Activated CD4-positive, alpha-beta T cell treated with anti-CD3 and anti-CD28 coated beads, Interleukin-2, amount 50 U/mL, for 16 hours (primary cell): ENCODE measurements around the gene ZDHHC20.

Experiments
- DNase-seq: peaks from one replicate; pipeline ENCODE4 v3.0.0-alpha.2; 2020

The ZDHHC20 gene, protein sequence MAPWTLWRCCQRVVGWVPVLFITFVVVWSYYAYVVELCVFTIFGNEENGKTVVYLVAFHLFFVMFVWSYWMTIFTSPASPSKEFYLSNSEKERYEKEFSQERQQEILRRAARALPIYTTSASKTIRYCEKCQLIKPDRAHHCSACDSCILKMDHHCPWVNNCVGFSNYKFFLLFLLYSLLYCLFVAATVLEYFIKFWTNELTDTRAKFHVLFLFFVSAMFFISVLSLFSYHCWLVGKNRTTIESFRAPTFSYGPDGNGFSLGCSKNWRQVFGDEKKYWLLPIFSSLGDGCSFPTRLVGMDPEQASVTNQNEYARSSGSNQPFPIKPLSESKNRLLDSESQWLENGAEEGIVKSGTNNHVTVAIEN

DNA sequence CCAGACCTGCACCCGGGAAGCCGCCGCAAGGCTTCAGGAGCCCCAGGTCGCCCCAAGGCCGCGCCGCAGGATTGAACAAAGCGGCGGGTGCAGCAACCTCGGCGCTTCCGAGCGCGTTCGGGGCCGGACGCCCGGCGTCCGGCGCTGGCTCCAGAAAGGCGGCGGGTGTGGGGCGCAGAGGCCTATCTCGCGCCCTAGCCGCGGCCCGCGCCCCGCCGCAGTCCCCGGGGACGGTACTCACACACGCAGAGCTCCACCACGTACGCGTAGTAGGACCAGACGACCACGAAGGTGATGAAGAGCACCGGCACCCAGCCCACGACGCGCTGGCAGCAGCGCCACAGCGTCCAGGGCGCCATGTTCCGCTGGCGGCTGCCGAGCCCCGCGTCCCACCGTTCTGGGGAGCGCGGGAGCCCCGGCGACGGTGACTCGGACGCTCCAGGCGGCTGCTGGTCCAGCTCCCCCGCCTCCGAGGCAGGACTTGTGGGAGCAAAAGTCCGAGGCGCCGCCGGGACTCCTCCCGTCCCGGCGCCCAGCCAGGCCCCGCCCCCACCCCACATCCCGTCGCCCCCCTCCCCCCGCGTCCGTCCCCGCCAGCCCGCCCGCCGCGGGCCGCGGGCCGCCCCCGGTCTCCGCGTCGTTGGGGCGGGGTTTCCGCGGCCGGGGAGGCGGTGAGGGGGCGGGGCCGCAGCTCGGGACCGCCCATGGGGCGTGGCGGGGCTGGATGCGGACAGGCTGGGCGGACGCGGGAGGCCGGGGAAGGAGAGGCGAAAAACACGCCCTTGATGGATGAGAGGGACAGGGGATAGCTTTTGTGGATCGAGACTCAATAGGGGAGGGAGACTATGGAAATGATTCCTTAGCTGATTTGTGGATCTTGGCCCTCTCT, at the start of gene ZDHHC20:
Gene ZDHHC20 (minus strand): TSS at position 491 of the 889 bp plus-strand sequence. CDS start 132 bp downstream, at position 359.
- DNase-seq, result peak; percentile 90

GRCh38 chr13:21504379-21504778, 45.3 kb upstream of the ZDHHC20 start:
- no peak for DNase-seq

GRCh38 chr13:21501686-21502085, 42.6 kb upstream of the ZDHHC20 start:
- DNase-seq, result no peak

- DNase-seq, result no peak
These were observed 27.2 kb upstream of the ZDHHC20 start for GRCh38 chr13:21486322-21486721.

- DNase-seq, result no peak
These were observed 24.6 kb upstream of the ZDHHC20 start for GRCh38 chr13:21483748-21484147.

- DNase-seq, result no peak
These were observed 22.3 kb upstream of the ZDHHC20 start for GRCh38 chr13:21481359-21481758.

GRCh38 chr13:21478881-21479808, 20.0 kb upstream of the ZDHHC20 start:
- peak; percentile 68 for DNase-seq

GRCh38 chr13:21476893-21477472, 17.9 kb upstream of the ZDHHC20 start:
- DNase-seq, result peak; percentile 86

DNA sequence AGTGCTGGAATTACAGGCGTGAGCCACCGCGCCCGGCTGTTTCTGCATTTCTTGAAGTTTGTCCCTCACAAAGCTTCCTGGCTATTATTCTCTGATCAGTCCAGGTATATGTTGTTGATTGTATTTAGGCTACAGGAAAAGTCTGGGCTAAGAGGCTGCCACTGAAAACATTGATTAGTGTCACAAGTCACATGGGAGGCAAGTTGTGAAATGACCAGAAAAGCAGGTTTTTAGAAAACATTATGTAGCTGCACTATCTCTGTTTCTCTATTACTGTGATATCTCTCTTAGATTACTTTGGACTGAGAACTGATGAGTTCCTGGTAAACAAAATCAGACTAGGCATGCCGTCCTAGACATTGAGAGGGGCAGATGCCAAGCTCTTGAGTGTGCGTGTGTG, 16.0 kb upstream of the ZDHHC20 start:
- DNase-seq, result no peak

DNA sequence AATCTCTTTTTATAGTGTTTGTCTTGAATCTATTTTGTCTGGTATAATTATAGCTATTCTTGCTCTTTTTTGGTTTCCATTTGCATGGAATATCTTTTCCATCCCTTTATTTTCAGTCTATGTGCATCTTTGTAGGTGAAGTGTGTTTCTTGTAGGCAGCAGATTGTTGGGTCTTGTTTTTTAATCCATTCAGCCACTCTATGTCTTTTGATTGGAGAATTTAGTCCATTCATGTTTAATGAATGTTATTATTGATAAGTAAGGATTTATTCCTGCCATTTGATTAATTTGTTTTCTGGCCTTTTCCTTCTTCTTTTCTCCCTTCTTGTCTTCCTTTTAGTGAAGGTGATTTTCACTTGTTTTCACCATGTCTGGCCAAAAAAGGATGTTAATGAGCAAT, 11.7 kb upstream of the ZDHHC20 start:
- no peak for DNase-seq

- no peak for DNase-seq
These were observed 7.4 kb upstream of the ZDHHC20 start for GRCh38 chr13:21466527-21466926.

- no peak for DNase-seq
These were observed 6.6 kb upstream of the ZDHHC20 start for GRCh38 chr13:21465710-21466160.

DNA sequence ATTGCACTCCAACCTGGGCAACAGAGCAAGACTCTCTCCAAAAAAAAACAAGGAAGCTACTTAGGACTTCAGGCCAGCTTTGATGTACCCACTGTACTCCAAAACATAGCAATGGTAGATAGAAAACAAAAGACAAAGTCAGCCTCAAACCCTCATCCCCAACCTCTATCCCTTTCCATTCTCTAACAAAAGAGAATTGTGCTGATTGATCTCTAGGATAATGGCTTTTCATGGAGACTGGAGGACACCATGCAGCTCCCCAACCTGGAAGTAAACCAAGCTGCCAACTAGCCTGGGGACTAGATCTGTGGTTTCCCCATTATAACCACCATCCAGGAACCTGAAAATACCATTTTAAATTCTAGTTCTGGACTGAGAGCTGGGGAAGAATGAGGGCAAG, 4.3 kb upstream of the ZDHHC20 start:
- DNase-seq, result no peak

- no peak for DNase-seq
These were observed 2.0 kb upstream of the ZDHHC20 start for GRCh38 chr13:21461131-21461530.

- DNase-seq, result peak; percentile 61
These were observed 671 bp downstream of the ZDHHC20 start for GRCh38 chr13:21458451-21458812.

DNA sequence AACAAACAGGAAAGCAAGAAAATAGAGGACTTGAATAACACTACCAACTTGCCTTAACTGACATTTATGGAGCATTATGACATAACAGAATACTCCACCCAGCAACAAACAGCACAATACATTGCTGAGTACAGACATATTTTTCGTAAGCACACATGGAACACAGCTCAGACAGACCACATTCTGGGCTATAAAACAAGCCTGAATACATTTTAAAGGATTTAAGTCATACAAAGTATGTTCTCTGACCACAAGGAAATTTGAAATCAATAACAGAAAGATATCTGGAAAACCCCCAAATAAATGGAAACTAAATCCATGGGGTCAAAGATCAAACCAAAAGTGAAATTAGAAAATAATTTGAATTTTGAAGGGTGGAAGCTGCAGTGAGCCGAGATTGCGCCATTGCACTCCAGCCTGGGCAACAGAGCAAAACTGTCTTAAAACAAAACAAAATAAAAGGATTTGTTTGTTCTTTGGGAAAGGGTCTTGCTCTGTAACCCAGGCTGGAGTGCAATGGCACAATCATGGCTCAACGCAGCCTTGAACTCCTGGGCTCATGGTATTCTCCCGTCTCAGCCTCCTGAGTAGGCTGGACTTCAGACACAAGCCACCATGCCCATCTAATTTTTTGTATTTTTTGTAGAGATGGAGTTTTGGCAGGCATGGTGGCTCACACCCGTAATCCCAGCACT, 5.6 kb downstream of the ZDHHC20 start:
- DNase-seq, result no peak

DNA sequence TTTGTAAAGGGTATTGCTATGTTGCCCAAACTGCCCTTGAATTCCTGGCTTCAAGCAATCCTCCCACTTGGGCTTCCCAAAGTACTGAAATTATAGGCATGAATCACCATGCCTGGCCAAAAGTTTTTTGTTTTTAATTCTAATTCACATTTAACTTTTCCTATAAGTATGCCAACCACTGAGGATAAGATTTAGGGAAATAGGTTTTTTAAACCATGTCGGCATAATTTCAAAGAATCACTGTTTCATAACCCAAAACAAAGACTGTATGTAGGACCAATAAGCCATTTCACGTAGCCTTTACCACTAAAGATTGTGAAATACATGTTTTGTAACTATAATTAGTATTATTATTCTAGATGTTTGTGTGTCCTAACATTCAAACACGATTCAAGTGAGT, 8.2 kb downstream of the ZDHHC20 start:
- DNase-seq, result no peak

DNA sequence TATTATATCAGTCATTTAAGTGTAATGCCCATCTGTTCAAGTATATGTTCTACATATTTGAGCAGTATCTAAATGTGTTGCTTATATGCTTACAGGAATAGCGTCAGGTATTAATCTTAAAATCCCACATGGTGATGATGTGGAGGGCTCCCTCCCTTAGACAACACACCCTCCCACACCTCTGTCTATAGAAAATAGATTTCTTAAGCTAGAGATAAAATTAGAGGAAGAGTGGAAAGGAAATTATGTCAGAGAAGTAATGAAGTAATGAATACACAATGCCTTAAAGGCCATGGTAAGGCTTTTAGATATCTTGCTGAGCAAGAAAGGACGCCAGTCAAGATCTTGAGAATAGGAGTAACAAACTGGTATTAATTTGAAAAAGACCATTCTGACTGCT, 12.4 kb downstream of the ZDHHC20 start:
- DNase-seq, result no peak

DNA sequence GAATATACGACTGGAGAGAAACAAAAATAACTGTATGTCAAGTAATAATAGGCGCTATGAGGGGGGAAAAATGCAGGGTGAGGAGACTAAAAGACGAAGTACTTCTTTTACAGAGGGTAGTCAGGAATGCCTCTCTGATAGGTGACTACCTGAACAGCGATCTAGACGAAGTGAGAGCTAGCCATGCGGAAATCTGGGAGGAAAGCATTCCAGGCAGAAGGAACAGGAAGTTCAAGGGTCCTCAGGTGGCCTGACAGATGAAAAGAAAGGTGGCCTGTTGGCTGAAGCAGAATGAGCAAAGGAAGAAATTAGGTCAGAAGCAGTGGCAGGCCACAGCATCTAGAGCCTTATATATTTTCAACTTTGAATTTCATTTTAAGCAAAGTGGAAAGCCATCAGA, 13.3 kb downstream of the ZDHHC20 start:
- DNase-seq, result no peak

DNA sequence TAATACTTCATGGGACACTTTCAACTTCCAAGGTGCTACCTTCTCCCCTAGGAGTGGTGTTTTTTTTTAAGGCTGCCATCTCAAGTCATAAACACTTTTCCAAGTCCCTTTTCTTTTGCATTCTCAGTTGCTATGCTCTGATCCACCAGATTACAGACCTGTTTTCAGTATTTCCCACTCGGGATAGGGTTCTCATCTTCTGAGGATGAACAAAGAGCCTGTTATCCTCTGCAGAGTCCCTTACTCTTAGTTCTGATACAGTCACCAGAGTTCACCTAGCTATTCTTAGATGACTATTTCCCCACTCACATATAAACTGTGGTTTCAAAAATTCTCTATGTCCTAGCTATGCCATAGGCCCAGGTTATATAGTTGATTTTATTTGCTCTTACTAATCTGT, 15.9 kb downstream of the ZDHHC20 start:
- no peak for DNase-seq

DNA sequence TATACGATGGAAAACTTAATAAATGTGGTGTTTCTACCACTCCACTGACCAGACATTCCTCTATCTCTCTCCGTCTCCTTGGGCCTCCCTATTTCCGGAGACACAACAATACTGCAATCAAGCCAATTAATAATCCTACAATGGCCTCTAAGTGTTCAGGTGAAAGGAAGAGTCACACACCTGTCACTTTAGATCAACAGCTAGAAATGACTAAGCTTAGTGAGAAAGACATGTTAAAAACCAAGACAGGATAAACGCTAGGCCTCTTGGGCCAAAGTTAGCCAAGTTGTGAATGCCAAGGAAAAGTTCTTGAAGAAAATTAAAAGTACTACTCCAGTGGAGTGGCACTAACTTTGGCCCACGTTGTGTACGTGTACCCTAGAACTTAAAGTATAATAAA, 22.5 kb downstream of the ZDHHC20 start:
- DNase-seq, result no peak

DNA sequence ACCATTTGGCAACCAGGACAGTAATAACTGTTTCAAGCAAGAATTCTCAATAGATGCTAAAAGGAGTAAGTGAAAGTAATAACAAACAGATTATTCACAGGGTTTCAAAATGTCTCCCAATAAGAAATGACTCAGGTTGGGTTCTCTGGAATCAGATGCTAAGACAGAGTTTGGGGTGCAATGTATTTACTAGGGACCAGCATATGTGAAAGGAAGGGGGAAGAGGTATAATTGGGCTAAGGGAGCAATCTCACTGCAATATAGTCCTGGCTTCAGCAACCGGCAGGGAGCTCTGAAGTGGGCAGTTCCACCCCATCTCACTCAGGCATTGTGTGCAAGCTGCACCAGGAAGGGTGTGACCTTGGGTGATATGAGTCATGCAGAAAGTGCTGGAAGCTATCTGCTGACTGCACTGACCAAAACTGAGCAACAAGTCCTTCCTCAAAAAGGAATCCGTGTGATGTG, 23.4 kb downstream of the ZDHHC20 start:
- DNase-seq, result peak; percentile 64
